Stimulated activated CD8-positive, alpha-beta memory T cell treated with anti-CD3 and anti-CD28 coated beads, Interleukin-12 subunit alpha, Interleukin-12 subunit beta, amount 100 ng/mL, for 24 hours (primary cell): ENCODE results near the gene MAP3K5.

ENCODE experiments used
- DNase-seq: peaks from one replicate; pipeline ENCODE4 v3.0.0-alpha.2; 2020; ENCODE audit errors: extremely low read depth

MAP3K5 gene

GRCh38 chr6:136750696-136751521 is 41.4 kb downstream of the MAP3K5 start:
- no peak for DNase-seq

- no peak for DNase-seq
Measured at GRCh38 chr6:136749359-136749997, 42.8 kb downstream of the MAP3K5 start.

GRCh38 chr6:136747507-136747906 is 44.8 kb downstream of the MAP3K5 start:
- DNase-seq, result no peak

- no peak for DNase-seq
Measured at GRCh38 chr6:136745300-136745699, 47.0 kb downstream of the MAP3K5 start.

- DNase-seq, result no peak
Measured at GRCh38 chr6:136744889-136745288, 47.4 kb downstream of the MAP3K5 start.

- DNase-seq, result no peak
Measured at GRCh38 chr6:136742125-136742524, 50.2 kb downstream of the MAP3K5 start.

GRCh38 chr6:136740050-136740974 is 52.0 kb downstream of the MAP3K5 start:
- DNase-seq, result no peak

- DNase-seq, result no peak
Measured at GRCh38 chr6:136739501-136739900, 52.8 kb downstream of the MAP3K5 start.

GRCh38 chr6:136739071-136739470 is 53.2 kb downstream of the MAP3K5 start:
- no peak for DNase-seq

GRCh38 chr6:136738692-136739057 is 53.6 kb downstream of the MAP3K5 start:
- DNase-seq, result no peak

- DNase-seq, result no peak
Measured at GRCh38 chr6:136737871-136738691, 54.2 kb downstream of the MAP3K5 start.

GRCh38 chr6:136737374-136737844 is 54.9 kb downstream of the MAP3K5 start:
- no peak for DNase-seq

GRCh38 chr6:136736281-136736960 is 55.9 kb downstream of the MAP3K5 start:
- no peak for DNase-seq

- DNase-seq, result no peak
Measured at GRCh38 chr6:136734977-136735376, 57.3 kb downstream of the MAP3K5 start.

GRCh38 chr6:136732889-136733288 is 59.4 kb downstream of the MAP3K5 start:
- DNase-seq, result no peak

GRCh38 chr6:136729832-136730231 is 62.4 kb downstream of the MAP3K5 start:
- DNase-seq, result no peak

GRCh38 chr6:136728976-136729515 is 63.2 kb downstream of the MAP3K5 start:
- no peak for DNase-seq

- DNase-seq, result no peak
Measured at GRCh38 chr6:136728033-136728939, 64.0 kb downstream of the MAP3K5 start.

GRCh38 chr6:136726837-136727557 is 65.3 kb downstream of the MAP3K5 start:
- DNase-seq, result no peak
